ENCODE measurements around the gene SORCS2.

GRCh38 chr4:7369511-7369910 is 177.2 kb downstream of the SORCS2 start:
- no peak for TF ChIP-seq POLR2A (IDR thresholded peaks at IDR 0.05)
- TF ChIP-seq, protein P1, sequence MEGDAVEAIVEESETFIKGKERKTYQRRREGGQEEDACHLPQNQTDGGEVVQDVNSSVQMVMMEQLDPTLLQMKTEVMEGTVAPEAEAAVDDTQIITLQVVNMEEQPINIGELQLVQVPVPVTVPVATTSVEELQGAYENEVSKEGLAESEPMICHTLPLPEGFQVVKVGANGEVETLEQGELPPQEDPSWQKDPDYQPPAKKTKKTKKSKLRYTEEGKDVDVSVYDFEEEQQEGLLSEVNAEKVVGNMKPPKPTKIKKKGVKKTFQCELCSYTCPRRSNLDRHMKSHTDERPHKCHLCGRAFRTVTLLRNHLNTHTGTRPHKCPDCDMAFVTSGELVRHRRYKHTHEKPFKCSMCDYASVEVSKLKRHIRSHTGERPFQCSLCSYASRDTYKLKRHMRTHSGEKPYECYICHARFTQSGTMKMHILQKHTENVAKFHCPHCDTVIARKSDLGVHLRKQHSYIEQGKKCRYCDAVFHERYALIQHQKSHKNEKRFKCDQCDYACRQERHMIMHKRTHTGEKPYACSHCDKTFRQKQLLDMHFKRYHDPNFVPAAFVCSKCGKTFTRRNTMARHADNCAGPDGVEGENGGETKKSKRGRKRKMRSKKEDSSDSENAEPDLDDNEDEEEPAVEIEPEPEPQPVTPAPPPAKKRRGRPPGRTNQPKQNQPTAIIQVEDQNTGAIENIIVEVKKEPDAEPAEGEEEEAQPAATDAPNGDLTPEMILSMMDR (IDR thresholded peaks at IDR 0.05) = no peak

Measured in prostate gland (tissue), 2 donors.